ENCODE results near the gene KLHL40.

Gene KLHL40

DNA sequence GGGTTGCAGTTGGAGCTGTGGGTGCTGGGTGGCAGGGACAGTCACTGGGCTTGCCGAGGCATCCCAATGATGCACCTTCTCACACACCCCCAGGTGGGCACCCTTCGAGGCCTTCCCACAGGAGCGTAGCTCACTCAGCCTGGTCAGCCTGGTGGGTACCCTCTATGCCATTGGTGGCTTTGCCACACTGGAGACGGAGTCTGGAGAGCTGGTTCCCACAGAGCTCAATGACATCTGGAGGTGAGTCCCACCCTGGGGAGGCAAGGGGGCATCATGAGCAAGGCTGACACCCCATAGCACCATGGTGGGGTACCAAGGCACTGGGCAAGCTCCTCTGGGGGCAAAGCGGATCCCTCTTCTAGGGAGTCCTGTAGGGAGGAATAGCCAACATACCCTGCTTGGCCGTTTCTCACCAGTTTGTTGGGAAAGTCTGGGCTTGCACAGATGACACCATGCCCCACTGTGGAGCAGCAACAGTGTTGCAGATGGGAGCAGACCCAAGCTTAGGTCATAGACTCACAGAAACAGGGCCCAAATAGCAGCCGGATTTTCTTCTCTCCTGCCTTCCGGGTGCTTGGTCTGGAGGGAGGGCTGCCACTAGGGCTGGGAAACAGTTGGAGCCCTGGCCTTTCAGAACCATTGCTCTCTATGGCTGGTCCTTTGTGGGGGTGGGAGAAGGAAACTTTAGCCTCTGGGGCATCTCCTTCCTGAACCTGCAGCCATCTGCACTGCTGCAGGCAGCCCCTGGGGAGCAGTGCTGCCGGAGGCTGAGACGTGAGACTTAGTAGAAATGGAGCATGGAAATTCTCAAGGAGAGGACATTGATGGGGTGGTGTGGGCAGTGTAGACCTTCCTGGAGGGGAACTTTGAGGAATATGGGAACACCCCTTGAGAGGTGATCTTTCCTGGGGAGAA lies 5.7 kb downstream of the KLHL40 start:
- DNase-seq, result no peak

DNA sequence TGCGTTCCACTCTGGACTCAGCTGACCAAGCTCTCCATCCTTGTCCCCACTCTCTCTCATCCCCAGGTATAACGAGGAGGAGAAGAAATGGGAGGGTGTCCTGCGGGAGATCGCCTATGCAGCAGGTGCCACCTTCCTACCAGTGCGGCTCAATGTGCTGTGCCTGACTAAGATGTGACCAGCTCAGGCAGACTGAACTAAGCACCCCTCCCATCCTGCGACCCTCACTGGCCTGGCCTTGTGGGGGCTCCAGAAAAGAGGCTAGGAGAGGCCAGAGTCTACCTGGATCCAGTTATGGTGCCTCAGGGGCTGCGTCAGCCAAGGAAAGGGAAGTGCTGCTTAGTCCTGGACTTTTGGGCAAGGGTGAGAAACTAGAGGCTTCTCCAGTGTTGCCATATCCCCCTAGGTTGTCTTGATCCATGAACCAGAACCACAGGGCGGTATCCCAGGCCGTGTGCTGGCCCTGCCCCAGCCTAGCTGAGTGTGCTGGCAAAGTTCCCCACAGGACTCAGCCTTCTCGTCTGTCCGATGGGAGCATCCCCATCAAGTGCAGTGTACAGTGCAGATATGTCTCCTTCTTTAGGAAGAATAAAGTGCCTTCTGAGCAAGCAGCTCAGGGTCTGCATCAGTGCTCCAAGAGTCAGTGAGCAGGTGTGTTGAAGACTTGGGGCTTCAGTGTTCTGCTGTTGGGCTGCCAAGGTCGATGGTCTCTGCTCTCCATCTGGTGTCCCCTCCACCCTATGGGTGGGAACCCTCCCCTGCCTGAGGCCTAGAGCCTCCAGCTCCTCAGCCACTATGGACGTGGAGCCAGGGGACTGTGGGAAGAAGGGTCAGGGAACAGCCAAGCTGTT lies 6.7 kb downstream of the KLHL40 start:
- no peak for DNase-seq

DNA sequence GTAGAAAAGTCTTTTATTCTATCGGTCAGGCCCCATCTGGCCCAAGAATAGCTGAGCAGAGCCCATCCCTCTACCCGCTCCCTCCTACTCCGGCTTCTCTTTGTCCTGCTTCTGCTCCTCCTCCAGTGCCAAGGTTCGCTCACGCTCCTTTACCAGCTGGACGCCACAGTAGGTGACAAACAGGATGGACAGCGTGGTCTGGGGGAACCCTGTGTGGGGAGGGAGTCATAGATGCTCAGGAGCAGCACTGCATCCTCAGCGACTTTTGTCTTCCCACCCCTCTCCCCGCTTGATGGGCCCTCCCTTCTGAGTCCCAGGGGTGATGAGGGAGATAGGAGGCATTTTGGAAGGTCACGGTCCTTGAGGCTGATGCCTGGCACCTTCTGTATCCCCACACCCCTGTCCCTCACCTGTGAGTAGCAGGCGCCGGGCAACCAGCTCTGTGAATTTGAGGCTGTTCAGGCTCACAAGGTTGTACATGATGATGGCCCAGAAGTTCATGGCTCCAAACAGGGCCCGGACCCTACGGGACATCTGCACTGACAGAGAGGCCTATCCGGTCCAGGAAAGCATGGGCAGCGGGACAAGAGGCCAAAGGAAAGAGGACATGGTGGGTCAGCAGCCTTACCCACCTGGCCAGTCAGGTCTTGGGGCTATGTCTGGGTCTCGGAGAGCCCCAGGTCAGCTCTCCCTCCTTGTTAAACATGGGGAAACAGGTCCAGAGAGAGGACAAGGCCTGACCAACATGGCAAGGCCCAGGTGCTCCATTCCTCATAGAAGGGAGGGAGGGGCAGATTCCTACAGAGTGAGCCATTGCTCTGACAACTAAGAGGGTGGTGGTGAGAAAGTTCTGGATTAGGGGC lies 7.6 kb downstream of the KLHL40 start:
- DNase-seq, result no peak

DNA sequence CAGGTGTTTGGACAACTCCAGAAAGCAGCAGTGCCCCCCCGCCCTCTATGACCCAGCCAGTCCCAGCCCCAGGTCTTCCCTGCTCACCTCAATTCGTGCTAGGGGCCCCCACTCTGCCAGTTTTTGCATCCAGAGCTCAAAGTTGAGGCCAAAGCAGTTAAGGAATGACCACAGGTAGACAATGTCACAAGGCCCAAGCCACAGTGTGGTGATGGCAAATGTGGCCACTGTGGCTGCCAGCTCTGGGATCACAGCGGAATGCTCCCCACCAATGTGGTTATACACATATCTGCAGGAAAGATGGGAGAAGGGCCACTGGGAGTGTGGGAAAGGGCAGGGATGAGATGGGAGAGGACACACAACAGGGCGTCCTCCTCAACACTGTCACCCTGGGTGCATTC lies 8.2 kb downstream of the KLHL40 start:
- no peak for DNase-seq

DNA sequence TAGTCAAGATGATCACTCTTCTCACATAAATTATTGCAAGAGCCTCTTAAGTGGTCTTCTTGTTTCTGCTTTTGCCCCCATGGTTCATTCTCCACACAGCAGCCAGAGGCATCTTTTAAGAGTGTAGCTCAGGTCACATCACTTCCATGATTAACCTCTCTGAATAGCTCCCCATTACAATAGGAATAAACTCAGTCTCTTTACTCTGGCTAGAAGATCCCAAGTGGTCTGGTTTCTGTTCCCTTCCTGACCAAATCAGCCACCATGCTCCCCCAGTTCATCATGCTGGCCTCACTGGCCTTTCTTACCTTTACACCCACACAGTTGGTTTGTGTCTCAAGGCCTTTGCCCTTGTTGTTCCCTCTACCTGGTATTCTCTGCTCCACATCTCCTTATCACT lies 9.0 kb downstream of the KLHL40 start:
- no peak for DNase-seq

DNA sequence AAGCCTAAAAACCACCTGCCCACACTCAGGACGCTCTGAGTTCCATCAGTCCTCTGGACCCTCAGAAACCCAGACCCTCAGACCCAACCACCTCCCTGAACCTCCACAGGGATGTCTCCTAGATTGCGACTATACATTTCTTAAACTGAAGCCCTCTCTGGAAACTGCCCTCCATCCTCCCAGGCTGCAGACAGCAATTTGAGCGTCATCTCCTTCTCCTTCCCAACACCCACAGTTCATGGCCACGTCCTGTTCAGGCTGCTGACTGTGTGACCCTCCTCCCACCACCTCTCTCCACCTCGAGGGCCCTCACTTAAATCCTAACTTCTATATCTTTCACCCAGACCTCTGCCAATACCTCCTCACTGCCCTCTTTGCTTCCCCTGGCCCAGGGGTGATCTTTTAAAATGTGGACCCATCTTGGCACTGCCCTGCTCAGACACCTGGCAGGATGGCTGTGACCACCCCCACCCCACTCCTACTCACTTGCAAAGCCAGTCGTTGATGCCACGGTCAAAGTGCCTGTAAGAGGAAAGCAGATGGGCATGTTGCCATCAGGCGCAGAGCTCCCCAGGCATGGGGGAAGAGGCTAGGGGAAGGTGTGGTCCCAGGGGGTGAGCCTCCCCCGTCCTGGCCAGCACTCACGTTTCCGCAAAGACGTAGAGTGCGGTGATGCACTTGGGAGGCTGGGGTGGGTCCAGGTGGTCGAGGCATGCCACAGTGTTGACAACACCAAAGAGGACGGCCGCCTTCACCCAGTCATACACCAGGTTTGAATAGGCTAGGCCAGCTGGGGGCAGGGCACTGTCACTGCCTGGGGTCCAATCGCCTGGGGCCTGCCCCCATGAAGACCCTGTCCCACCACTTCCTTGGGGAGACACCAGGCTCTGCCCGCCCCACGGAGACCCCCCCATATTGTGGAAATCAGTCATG lies 11.3 kb downstream of the KLHL40 start:
- no peak for DNase-seq

DNA sequence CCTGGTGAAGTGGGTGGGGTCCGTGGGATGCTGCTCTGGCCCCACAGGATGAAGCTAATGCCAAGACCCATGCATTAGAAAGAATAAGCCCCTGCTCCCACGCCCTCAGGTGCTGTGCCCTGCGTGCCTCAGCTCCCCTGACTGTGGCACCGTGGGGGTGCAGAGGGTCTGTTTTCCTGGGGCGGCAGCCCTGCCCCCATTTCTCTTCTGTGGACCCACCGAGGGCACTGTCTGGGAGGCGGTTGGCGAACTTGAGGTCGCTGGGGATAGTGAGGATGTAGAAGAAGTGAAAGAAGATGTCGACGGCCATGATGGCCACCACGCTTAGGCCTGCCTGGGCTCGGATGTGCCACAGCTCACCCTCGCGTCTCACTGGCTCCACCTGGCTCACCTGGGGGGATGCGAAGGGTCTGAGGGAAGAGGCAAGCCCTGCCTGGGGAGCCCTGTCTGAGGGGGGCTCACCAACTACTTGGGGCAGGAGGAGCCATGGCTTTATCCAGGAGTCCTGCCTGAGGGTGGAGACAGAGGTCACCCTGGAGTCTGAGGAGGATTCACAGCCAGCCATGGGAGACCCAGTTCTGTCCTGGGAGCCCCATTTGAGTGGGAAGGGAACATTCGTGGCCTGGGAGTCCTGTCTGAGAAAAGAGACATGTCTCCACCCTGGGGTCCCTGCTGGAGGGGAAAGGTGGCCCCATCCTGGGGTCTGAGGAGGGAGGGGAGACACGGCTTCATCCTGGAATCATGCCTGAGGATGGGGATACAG lies 12.1 kb downstream of the KLHL40 start:
- no peak for DNase-seq

DNA sequence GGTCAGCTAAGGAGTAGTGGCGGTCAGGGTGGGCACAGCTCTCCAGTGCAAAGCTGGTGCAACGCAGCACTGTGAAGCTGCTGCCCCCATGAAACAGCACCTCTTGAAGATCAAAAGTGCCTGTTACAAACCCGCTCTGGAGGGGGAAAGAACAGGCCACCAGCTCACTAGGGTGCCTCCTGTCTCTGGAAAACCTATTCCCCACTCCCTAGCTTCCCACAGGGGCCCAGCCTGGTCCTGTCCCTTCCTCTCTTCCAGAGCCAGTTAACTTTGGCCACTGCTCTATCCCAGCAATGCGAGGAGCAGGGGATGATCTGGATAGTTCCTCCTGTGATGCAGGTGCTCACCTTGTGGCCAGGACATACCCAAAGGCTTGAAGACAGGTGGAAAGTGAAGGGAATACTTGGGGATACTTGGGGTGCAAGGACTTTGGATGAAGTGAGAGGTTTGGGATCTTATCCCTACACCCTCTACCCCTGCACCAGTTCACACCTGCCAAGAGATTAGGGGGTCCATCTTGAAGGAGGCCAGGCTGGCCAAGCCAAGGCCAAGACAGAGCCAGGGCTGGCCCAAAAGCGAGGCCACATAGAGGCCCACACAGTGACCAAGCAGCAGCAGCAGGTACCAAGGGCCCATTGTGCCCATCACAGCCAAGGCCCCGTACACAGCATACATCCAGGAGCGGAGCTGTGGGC lies 13.0 kb downstream of the KLHL40 start:
- DNase-seq, result no peak

DNA sequence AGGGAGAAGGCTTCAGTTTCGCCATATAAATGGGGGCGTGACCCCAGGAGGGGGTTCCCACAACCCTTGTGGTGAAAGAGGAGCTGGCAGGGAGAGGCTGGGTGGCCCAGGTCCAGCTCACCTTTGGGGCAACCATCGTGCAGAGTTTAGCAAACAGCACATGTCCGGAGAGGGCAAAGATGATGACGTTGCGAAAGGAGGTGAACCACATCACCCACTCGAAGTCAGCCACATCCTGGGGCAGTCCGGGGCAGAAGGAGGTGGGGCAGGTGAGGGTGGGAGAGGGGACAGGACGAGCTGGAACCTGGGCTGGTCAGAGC lies 13.5 kb downstream of the KLHL40 start:
- no peak for DNase-seq

DNA sequence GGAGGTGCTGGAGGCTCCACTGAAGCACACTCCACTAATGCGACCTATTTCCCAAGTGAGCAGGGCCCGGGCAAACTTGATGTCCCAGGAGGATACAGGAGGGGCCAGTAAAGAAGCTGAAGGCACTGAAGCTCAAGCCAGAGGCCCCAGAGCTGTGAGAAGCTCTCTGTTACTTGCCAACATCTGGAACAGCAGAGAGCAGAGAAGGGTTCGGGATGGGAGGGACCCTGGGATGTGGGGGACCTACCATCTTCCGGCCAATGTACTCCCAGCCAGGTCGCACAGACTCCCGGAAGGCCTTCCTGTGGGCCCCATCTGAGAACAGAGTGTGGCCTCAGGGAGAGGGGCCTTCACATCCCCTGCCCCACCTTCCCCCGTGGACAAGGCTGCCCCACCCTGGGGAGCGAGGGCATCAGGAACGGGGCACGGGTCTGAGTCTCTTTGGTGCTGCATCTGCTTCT lies 14.2 kb downstream of the KLHL40 start:
- no peak for DNase-seq

DNA sequence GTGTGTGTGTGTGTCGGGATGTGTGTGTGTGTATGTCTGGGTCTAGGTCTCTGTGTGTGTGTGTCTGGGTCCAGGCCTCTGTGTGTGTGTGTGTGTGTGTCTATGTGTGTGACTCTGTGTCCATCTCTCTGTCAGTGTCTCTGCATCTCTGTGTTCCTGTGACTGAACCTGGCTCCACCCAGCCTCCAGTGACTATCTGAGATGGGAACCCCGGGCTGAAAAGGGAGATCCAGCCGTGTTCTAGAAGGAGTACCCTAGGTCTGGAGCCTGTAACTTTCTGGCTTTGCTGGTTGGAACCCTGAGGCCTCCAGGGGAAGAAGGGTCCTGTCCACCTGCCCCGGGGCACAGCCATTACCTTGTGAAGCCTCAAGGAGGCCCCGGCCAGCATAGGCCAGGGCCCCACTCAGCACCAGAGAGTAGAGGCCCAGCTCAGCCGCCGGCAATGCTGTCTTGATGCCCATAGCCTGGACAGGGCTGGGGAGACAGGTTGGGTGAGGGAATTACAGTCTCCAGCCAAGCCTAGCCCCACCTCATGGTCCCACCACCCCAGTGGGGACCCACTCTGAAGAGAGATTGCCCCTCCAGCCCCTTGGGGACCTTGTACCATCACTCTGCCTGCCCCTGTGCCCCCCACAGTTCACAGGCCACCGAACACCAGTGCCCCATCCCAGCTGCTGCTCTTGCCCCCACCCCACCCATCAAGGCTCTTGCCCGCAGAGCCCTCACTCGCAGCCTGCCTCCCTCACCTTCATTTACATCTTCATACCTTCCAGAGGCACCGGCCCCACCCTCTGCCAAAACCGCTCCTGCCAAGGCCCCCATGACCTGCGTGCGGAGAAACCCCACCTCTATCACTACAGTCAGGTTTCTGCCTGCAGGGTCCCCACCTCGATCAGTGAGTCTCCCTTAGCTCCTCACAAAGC lies 15.3 kb downstream of the KLHL40 start:
- DNase-seq, result no peak

DNA sequence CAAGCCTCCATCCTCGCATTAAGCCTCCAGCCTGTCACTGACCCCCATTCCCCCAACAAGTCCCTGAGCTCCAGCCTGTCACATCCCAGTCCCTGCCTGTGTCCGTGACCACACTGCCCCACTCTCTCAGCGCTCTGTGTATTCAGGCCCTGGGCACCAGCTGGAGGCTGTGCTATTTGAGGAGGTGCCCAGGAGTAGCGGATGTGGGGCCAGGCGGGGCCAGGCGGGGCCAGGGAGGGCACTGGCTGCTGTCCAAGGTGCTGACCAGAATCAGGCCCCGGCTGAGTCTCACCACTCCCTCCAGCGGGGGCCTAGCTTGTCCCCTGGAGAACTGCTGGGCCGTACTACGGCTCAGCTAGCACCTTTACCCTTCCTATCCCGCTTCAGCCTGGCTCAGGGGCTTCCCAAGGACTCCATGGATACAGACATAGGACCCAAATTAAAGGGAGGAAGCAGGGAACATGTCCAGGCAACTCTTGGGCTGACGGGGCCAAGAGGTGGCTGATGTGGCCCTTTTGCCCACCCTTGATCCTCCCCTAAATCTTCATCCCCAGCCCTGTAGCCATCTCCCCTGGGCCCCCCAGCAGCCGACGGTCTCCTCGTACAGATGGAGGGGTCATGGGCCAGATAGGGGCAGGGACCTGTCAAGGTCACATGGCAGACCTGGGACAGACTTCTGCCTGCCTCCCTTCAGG lies 16.2 kb downstream of the KLHL40 start:
- DNase-seq, result peak; percentile 0

DNA sequence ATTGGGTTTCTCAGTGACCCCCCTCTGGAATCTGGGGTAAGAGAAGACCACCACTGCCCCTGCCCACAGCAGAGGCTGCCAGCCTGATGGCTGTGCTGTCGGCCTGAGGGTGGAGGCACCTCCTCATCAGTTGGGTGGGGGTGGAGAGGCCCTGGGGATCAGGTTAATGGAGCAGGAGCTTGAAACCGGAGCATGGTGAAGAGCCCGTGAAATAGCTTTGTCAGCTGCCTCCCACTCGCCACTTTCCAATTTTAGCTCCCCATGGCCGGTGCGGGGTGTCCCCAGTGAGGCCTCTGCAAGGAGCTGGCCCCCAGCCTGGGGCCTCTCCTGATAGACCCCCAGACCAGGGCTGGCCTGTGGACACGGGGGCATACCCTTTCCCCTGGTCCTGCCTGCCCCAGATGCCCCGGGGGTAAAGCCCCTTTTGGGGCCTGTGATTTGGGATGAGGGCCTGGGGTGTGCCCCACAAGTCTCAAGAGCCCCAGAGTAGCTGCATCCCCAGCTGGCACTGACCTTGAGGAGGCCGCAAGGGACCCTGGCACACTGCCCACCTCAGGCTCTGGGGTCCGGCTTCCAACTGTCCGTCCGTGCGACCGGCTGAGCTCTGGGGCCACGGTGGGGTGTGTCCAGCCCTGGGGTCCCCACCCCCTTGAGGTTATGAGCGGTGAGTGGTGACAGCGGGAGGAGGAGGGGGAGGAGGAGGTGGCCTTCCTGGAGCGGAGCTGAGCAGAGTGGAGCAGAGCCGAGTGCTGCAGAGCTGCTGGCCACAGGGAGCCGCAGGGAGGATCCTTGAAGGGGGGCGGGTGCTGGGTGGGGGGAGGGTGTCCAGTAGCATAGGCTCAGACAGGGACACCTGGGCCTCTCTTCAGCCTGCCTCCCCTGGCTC lies 17.0 kb downstream of the KLHL40 start, which contains the start of gene HHATL:
Gene HHATL (minus strand): TSS at position 733 of the 886 bp plus-strand sequence. CDS start 1,972 bp downstream, outside the sequence.
- no peak for DNase-seq

DNA sequence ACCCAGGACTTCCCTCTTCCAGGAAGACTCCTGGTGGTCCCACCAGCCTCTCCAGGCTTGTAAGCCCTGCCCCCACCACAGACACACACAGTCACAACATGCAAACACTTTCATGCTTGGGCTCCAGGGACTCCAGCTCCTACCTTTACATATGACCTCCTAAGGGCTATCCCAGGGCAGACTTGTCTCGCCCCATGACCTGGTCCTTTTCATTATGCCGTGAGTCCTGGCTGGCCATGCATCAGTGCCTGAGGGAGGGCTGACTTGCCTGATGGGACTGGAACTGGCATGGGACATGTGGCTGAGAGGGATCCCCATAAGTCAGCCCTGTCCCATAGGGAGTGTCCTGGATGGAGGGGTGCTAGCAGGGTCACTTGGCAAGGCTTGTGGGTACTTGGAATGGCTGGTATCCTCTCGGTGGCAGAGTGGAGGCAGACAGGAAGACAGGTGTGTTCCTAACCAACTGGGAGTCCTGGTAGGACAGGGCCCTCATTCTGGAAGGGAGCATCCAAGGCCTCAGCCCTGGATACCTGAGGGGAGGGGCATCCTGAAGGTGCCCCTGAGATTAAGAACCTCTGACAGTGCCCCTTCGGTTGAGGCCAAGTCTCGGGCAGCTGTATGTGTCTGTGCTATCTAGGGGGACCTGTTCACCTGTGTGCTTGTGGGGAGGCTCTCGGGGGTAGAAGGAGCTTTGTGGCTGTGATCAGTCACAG lies 17.8 kb downstream of the KLHL40 start:
- no peak for DNase-seq

DNA sequence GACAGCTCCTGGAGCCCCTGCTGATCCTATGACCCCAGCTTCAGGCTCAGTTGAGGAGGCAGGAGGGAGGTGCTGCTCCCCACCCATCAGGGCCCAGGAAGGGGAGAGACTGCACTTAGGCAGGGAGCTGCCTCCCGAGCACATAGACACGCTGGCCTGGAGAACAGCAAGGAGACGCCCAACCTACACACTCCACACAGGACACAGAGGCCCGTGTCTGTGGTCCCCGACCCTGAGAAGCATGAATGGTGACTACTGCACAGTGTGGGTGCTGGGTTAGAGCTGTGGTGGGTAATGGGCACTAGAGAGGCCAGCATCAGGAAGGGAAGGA lies 18.3 kb downstream of the KLHL40 start:
- DNase-seq, result no peak

DNA sequence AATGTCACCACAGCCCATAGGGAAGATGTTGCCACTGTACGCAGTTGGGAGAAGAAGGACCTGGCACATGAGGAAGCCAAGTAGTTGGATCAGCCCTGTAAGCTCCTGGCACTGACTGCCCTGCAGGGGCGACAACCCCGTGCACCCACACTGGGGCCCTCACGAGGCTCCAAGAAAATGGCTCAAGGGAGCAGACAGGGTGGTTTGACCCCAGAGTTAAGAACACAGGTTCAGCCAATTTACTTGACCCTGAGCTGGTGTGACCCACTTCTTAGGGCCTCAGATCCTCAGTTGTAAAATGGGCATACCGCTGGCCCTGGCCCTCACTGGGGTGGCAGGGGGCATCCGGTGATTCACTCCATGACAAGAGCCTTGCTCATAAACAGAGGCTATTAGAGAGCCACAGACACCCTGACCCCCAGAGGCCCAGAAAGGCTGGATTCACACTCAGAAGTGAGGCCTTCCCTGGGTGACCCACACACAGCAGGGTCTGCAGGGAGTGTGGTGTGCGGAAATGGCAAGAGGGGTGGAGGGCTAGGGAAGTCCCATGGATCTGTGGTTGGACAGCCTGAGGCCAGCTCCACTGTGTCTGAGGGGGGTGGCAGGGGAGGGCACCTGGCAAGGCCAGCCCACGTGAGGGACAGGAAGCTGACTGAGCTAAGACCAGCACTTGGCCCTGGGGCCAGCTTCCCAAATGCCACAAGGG lies 19.0 kb downstream of the KLHL40 start:
- no peak for DNase-seq

Measured in NCI-H774 (cell line).